EL (cell line): ENCODE data around the gene CDYL.
A peak's percentile ranks its signal among the peaks of the same experiment; 100 is the strongest.
"Not testable (repeated sequence)": the region's sequence is repeated elsewhere in the genome, so short reads cannot be mapped to it uniquely, and the experiment has no call there.

ENCODE experiments used
- DNase-seq: peaks from one replicate; pipeline ENCODE4 v3.0.0-alpha.2; 2016

The CDYL gene

GRCh38 chr6:4806337-4806725, 30.1 kb downstream of the CDYL start:
- no peak for DNase-seq

- no peak for DNase-seq
Measured at GRCh38 chr6:4806791-4807190, 30.6 kb downstream of the CDYL start.

- no peak for DNase-seq
Measured at GRCh38 chr6:4808396-4808795, 32.2 kb downstream of the CDYL start.

- DNase-seq, result peak; percentile 74
Measured at GRCh38 chr6:4809999-4810918, 34.1 kb downstream of the CDYL start.

- DNase-seq, result peak; percentile 55
Measured at GRCh38 chr6:4812068-4812467, 35.9 kb downstream of the CDYL start.

- no peak for DNase-seq
Measured at GRCh38 chr6:4813055-4813454, 36.9 kb downstream of the CDYL start.

- no peak for DNase-seq
Measured at GRCh38 chr6:4814212-4814611, 38.0 kb downstream of the CDYL start.

GRCh38 chr6:4814987-4815386, 38.8 kb downstream of the CDYL start:
- no peak for DNase-seq

GRCh38 chr6:4815584-4815983, 39.4 kb downstream of the CDYL start:
- no peak for DNase-seq

- no peak for DNase-seq
Measured at GRCh38 chr6:4816904-4817303, 40.7 kb downstream of the CDYL start.

- peak; percentile 38 for DNase-seq
Measured at GRCh38 chr6:4817551-4817950, 41.3 kb downstream of the CDYL start.

- DNase-seq, result no peak
Measured at GRCh38 chr6:4818272-4818938, 42.2 kb downstream of the CDYL start.

GRCh38 chr6:4819706-4820283, 43.6 kb downstream of the CDYL start:
- peak; percentile 39 for DNase-seq

GRCh38 chr6:4820704-4821276, 44.6 kb downstream of the CDYL start:
- peak; percentile 68 for DNase-seq

GRCh38 chr6:4822476-4822875, 46.3 kb downstream of the CDYL start:
- DNase-seq, result no peak

- no peak for DNase-seq
Measured at GRCh38 chr6:4828187-4828698, 52.0 kb downstream of the CDYL start.

- DNase-seq, result no peak
Measured at GRCh38 chr6:4829089-4829488, 52.9 kb downstream of the CDYL start.

- DNase-seq, result not testable (repeated sequence)
Measured at GRCh38 chr6:4835540-4835939, 59.3 kb downstream of the CDYL start.

GRCh38 chr6:4840169-4840568, 64.0 kb downstream of the CDYL start:
- no peak for DNase-seq

- DNase-seq, result no peak
Measured at GRCh38 chr6:4844108-4844507, 67.9 kb downstream of the CDYL start.

- no peak for DNase-seq
Measured at GRCh38 chr6:4846387-4846786, 70.2 kb downstream of the CDYL start.

GRCh38 chr6:4848382-4849068, 72.3 kb downstream of the CDYL start:
- peak; percentile 8 for DNase-seq
